ENCODE data around the gene TNS1.
A peak's percentile ranks its signal among the peaks of the same experiment; 100 is the strongest.

The TNS1 gene

DNA sequence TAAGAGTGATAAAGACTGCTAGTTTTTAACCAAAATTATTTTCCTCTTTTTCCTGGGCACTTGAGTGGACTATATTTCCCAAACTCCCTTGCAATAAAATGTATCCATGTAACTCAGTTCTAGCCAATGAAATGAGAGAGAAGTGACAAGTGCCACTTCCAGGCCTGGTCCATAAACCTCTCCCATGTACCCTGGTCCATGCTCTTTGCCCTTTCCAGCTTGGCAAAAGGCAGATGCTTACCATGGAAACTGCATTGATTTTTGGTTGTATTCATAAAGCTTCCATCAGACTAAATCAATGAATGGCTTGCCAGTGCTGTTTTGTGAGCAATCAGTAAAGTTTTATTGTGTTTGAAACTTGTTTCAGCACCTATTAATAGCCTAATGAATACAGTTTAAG lies 229.3 kb downstream of the TNS1 start:
- Histone ChIP-seq H3K4me3 (ENCODE audit: low read length) (no peak overlapping the region), H3K4me1 (ENCODE audit: insufficient read depth, low read length) (no peaks in the 10 kb centered on the region), H3K9ac (ENCODE audit: low read depth, low read length) (no peak overlapping the region), H3K27ac (ENCODE audit: low read depth, low read length) (no peak overlapping the region), H3K27me3 (ENCODE audit: insufficient read depth, low read length) (no peaks in the 10 kb centered on the region), H3K9me3 (ENCODE audit: insufficient read depth, low read depth, low read length) (no peaks in the 10 kb centered on the region), H3K36me3 (ENCODE audit: insufficient read depth, low read length) (no peaks in the 10 kb centered on the region)

DNA sequence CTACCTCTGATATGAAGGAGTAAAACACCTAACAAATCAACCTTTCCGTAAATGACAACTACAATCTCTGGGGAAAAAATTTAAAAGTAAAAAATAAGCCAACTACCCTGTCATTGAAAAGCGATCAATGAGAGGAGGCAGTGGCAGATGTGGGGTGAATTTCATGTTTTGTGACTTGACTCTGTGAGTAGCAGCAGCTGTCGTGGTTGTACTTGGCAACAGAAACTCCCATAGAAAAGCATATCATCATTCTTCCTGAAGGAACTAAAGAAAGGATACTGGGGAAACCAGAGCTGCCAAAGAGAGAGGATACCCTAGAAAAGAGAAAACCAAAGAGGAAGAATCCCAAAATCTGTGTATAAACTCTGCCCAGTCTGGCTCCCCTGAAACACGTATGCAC lies 236.4 kb downstream of the TNS1 start:
- Histone ChIP-seq H3K27ac (ENCODE audit: low read depth, low read length) (no peak overlapping the region), H3K9me3 (ENCODE audit: insufficient read depth, low read depth, low read length) (peaks cover 25% of the 10 kb centered on the region), H3K27me3 (ENCODE audit: insufficient read depth, low read length) (no peaks in the 10 kb centered on the region), H3K36me3 (ENCODE audit: insufficient read depth, low read length) (no peaks in the 10 kb centered on the region), H3K4me3 (ENCODE audit: low read length) (no peak overlapping the region), H3K9ac (ENCODE audit: low read depth, low read length) (no peak overlapping the region), H3K4me1 (ENCODE audit: insufficient read depth, low read length) (no peaks in the 10 kb centered on the region)
- WGBS: 93% methylated on average over 2 of the region's 4 CpGs

DNA sequence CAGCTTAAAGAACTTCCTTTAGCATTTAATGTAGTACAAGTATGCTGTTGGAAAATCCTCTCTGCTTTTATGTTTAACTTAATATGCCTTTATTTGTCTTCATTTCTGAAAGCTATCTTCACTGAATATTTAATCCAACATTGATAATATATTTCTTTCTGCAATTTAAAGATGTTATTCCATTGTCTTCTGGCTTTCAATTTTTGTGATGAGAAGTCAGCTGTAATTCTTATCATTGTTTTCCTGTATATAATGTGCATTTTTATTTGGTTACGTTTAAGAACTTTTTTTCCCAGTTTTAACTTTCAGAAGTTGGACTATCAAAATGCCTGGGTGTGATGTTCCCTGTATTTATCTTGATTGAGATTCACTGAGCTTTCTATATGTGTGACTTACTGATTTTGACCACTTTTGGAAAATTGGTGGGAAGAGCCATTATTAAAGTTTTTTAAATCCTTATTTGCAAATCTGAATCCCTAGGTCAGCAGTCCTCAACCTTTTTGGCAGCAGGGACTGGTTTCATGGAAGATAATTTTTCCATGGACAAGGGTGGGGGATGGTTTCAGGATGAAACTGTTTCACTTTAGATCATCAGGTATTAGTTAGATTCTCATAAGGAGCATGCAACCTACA lies 241.0 kb downstream of the TNS1 start:
- no peaks in the 10 kb centered on the region for H3K27me3 ChIP-seq (ENCODE audit: insufficient read depth, low read length)
- no peak overlapping the region for H3K9ac ChIP-seq (ENCODE audit: low read depth, low read length)
- no peaks in the 10 kb centered on the region for H3K36me3 ChIP-seq (ENCODE audit: insufficient read depth, low read length)
- no peak overlapping the region for H3K27ac ChIP-seq (ENCODE audit: low read depth, low read length)
- no peaks in the 10 kb centered on the region for H3K4me1 ChIP-seq (ENCODE audit: insufficient read depth, low read length)
- peaks cover 29% of the 10 kb centered on the region for H3K9me3 ChIP-seq (ENCODE audit: insufficient read depth, low read depth, low read length)
- H3K4me3 ChIP-seq (ENCODE audit: low read length): no peak overlapping the region
- 100% methylated on average over 1 of the region's 1 CpG for WGBS

DNA sequence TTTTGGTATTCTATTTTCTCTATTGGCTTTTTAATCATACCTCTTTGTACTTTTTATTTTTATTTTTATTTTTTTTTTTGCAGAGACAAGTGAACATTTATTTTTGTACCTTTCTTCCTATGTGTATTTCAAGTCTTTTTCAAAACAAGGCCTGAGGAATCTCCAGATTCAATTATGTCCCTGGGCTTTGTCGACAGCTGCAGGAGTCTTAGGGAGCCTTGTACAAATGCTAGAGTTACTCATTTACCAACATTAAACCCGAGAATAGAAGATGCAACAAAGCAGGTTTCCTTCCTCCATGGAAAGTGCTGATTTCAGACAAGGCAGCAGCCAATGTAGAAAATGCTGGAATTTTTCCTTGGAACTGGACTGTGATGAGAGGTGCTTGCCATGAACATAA lies 242.8 kb downstream of the TNS1 start:
- no peak overlapping the region for H3K4me3 ChIP-seq (ENCODE audit: low read length)
- no peaks in the 10 kb centered on the region for H3K27me3 ChIP-seq (ENCODE audit: insufficient read depth, low read length)
- no peak overlapping the region for H3K27ac ChIP-seq (ENCODE audit: low read depth, low read length)
- H3K4me1 ChIP-seq (ENCODE audit: insufficient read depth, low read length): peaks cover 7% of the 10 kb centered on the region; the same call in 1 of the 2 replicates
- 82% methylated on average over 2 of the region's 2 CpGs for WGBS
- H3K9me3 ChIP-seq (ENCODE audit: insufficient read depth, low read depth, low read length): peaks cover 29% of the 10 kb centered on the region
- H3K9ac ChIP-seq (ENCODE audit: low read depth, low read length): no peak overlapping the region
- no peaks in the 10 kb centered on the region for H3K36me3 ChIP-seq (ENCODE audit: insufficient read depth, low read length)

DNA sequence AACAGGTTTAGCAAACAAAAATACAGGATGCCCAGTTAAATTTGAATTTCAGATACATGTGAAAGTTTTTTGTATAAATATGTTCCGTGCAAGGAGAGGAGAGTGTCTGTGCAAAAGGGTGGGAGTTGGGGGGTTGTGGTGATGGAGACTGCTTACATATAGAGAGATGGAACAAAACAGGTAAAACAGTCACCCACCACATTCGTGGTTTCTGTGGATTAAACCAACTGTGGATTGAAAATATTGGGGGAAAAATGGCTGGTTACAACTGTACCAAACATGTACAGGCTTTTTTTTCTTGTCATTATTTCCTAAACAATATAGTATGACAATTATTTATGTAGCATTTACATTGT lies 245.7 kb downstream of the TNS1 start:
- 87% methylated on average over 2 of the region's 2 CpGs for WGBS
- no peak overlapping the region for H3K4me3 ChIP-seq (ENCODE audit: low read length)
- peaks cover 7% of the 10 kb centered on the region; the same call in 1 of the 2 replicates for H3K4me1 ChIP-seq (ENCODE audit: insufficient read depth, low read length)
- H3K36me3 ChIP-seq (ENCODE audit: insufficient read depth, low read length): no peaks in the 10 kb centered on the region
- H3K9me3 ChIP-seq (ENCODE audit: insufficient read depth, low read depth, low read length): peaks cover 11% of the 10 kb centered on the region
- H3K9ac ChIP-seq (ENCODE audit: low read depth, low read length): no peak overlapping the region
- H3K27ac ChIP-seq (ENCODE audit: low read depth, low read length): no peak overlapping the region
- H3K27me3 ChIP-seq (ENCODE audit: insufficient read depth, low read length): peaks cover 3% of the 10 kb centered on the region; the same call in 1 of the 2 replicates

DNA sequence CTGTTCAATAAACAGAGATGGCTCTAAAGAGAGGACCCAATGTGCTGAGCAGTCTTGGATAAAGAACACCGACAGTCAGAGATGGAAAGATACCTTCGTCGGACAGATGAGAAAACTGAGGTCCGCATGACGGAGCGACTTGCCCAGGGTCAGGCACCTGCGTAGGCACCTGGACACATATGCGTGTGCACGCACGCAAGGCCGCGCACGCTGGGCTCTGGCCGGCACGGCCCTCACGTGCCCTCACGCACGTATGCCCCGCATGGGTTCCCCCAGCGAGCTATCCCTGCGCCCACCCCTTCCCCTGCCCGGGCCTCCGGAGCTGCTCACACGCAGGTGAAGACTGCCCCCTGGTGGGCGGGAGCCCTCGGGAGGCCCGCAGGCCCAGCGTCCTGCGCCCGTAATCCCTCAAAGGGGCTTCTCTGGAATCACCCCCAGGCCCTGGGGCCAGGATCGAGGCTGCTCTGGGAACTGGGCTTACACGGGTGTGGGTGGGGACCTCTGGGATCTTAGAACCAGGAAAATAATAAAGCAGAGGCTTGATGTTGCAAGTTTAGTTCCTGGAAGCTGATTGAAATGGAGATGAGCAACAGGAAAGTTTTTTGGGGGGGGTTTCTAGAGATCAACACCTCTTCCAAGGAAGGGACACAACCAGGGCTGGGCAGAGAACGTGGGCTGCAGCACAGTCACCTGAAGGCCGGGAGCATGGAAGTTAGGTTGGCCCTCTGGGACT lies 246.3 kb downstream of the TNS1 start:
- no peak overlapping the region for H3K27ac ChIP-seq (ENCODE audit: low read depth, low read length)
- peaks cover 5% of the 10 kb centered on the region; the same call in 1 of the 2 replicates for H3K27me3 ChIP-seq (ENCODE audit: insufficient read depth, low read length)
- no peaks in the 10 kb centered on the region for H3K36me3 ChIP-seq (ENCODE audit: insufficient read depth, low read length)
- H3K9ac ChIP-seq (ENCODE audit: low read depth, low read length): no peak overlapping the region
- peaks cover 5% of the 10 kb centered on the region for H3K9me3 ChIP-seq (ENCODE audit: insufficient read depth, low read depth, low read length)
- peak overlapping the region; percentile 39 for H3K4me3 ChIP-seq (ENCODE audit: low read length)
- H3K4me1 ChIP-seq (ENCODE audit: insufficient read depth, low read length): peaks cover 7% of the 10 kb centered on the region; the same call in 1 of the 2 replicates
- 18% methylated on average over 34 of the region's 34 CpGs for WGBS

DNA sequence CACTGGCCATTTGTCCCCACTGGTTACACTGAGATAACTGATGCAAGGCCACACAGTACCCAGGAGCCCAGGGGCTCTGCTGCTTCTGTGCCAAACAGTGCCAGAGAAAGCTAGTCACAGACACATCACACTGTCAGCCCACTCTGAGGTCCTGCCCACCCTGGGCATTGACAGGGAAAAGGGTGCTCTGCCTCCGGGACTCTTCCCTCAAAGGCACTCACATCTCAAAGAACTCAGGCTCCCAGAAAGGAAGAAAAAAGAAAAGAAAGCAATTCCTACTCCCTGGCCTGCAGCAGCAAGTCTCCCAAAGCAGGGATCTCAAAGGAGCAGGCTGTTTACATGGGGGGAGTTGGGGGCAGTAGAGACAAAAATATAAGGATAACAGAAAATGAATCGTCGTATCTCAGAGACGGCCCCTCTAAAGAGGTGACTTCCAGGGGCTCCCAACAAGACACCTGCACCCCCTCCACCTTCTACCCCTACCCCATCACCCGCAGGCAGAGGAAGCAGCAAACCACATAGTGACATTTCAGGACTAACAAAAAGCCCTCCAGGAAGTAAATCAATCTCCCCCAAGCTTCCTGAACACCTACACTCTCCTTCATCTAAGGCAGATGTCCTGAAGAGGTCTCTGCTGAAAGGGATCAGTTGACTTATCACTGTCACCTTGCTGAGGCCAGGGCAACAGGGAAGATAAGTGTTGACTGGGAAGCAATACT lies 247.6 kb downstream of the TNS1 start:
- H3K27me3 ChIP-seq (ENCODE audit: insufficient read depth, low read length): peaks cover 5% of the 10 kb centered on the region; the same call in 1 of the 2 replicates
- 67% methylated on average over 5 of the region's 5 CpGs for WGBS
- no peaks in the 10 kb centered on the region for H3K36me3 ChIP-seq (ENCODE audit: insufficient read depth, low read length)
- H3K27ac ChIP-seq (ENCODE audit: low read depth, low read length): no peak overlapping the region
- H3K4me1 ChIP-seq (ENCODE audit: insufficient read depth, low read length): peaks cover 7% of the 10 kb centered on the region; the same call in 1 of the 2 replicates
- H3K4me3 ChIP-seq (ENCODE audit: low read length): no peak overlapping the region
- no peaks in the 10 kb centered on the region for H3K9me3 ChIP-seq (ENCODE audit: insufficient read depth, low read depth, low read length)
- H3K9ac ChIP-seq (ENCODE audit: low read depth, low read length): no peak overlapping the region

DNA sequence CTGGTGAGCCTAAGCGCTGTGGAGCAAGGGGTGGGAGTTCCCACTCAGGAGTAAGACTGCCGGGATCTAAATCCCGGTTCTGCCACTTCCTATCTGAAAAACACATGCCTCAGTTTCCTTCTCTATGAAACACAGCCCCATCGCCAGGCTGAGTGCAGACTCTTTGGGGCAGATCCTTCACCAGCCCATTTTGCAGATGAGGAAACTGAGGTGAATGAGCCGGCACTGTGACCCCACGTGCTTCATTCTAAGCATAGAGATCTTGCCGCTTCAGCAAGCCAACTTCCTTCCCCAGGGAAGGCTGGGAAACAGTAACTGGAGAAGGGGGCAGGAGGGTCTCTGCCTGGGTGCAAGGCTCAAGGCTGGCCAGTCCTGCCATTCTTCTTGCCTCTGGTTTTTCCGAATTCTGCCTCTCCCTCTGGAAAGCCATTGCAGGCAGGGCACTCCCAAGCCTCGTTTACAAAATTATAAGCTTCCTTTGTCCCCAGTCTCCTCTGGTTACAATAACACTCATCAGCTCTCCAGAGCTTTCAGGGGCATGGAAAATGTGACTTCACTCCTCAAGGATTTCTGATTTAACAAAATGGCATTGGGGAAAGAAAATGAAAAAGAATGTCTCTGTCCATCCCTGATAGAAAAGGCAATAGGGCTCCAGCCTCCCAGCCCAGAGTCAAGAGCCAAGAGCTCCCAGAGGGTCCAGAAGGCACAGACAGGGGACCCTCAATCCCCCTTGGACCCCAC lies 249.2 kb downstream of the TNS1 start:
- Histone ChIP-seq H3K27ac (ENCODE audit: low read depth, low read length) (no peak overlapping the region), H3K4me1 (ENCODE audit: insufficient read depth, low read length) (peaks cover 7% of the 10 kb centered on the region; the same call in 1 of the 2 replicates), H3K9ac (ENCODE audit: low read depth, low read length) (no peak overlapping the region), H3K9me3 (ENCODE audit: insufficient read depth, low read depth, low read length) (no peaks in the 10 kb centered on the region), H3K4me3 (ENCODE audit: low read length) (no peak overlapping the region), H3K27me3 (ENCODE audit: insufficient read depth, low read length) (peaks cover 5% of the 10 kb centered on the region; the same call in 1 of the 2 replicates), H3K36me3 (ENCODE audit: insufficient read depth, low read length) (no peaks in the 10 kb centered on the region)
- 80% methylated on average over 9 of the region's 9 CpGs for WGBS

DNA sequence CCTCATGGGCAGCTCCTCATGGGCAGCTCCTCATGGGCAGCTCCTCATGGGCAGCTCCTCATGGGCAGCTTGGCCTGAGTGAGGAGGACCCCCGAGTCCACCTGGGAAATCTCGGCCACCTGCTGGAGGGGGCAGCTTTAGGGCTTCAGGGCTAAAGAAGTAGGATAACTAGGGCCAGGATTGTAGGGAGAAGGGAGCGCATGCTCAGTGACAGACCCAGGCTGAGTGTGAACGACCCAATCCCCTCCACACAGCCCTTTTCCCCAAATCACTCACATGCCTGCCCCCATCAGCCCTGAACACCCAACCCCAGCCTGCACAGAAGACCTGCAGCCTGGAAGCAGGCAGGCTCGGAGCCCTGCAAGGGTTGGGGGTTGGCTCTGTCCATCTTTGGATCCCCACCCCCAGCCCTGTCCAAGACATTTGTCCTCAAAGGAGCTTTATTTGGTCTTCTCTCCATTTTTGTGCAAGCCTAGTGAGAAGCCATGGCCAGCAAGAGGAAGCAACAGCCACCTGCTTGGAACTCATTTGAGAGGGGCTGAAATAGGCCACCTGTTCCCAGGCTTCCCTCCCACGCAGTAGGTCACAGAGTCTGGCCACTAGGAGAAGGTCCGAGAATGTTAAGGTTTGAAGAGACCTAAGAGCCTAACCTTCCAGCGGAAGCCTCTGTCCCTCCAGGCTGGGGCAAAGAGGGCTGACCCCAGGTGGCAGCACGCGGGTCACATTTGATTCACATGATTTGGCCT lies 249.9 kb downstream of the TNS1 start:
- Histone ChIP-seq H3K27me3 (ENCODE audit: insufficient read depth, low read length) (peaks cover 5% of the 10 kb centered on the region; the same call in 1 of the 2 replicates), H3K27ac (ENCODE audit: low read depth, low read length) (no peak overlapping the region), H3K36me3 (ENCODE audit: insufficient read depth, low read length) (no peaks in the 10 kb centered on the region), H3K4me3 (ENCODE audit: low read length) (no peak overlapping the region), H3K9me3 (ENCODE audit: insufficient read depth, low read depth, low read length) (no peaks in the 10 kb centered on the region), H3K9ac (ENCODE audit: low read depth, low read length) (no peak overlapping the region), H3K4me1 (ENCODE audit: insufficient read depth, low read length) (peaks cover 7% of the 10 kb centered on the region; the same call in 1 of the 2 replicates)
- WGBS: 87% methylated on average over 9 of the region's 10 CpGs

DNA sequence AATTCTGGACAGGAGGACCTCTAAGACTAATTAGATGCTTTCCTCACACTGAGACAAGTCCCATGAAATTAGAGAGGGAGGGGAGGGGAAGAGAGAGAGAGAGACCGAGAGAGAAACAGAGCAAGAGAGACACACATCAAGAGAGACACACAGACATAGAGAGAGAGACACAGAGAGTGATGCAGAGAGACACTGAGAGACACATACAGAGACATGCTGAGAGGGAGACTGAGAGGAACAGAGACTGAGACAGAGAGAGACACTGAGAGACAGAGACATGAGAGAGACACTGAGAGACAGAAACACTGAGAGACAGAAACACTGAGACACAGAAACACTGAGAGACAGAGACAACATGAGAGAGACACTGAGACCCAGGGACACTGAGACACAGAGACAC lies 250.8 kb downstream of the TNS1 start:
- Histone ChIP-seq H3K27ac (ENCODE audit: low read depth, low read length) (no peak overlapping the region), H3K4me3 (ENCODE audit: low read length) (no peak overlapping the region), H3K4me1 (ENCODE audit: insufficient read depth, low read length) (peaks cover 7% of the 10 kb centered on the region; the same call in 1 of the 2 replicates), H3K9ac (ENCODE audit: low read depth, low read length) (no peak overlapping the region), H3K27me3 (ENCODE audit: insufficient read depth, low read length) (peaks cover 5% of the 10 kb centered on the region; the same call in 1 of the 2 replicates), H3K9me3 (ENCODE audit: insufficient read depth, low read depth, low read length) (no peaks in the 10 kb centered on the region), H3K36me3 (ENCODE audit: insufficient read depth, low read length) (no peaks in the 10 kb centered on the region)
- WGBS: 90% methylated on average over 1 of the region's 1 CpG
